ENCODE results near the gene SNN. TPM values are rescaled to one million over a fixed set of nuclear protein-coding genes. Genes with fewer than 3 reads are reported as not detected.

The SNN gene
- total and polyA plus RNA-seq, 2 donors, result 21.6 to 29.2 TPM

DNA sequence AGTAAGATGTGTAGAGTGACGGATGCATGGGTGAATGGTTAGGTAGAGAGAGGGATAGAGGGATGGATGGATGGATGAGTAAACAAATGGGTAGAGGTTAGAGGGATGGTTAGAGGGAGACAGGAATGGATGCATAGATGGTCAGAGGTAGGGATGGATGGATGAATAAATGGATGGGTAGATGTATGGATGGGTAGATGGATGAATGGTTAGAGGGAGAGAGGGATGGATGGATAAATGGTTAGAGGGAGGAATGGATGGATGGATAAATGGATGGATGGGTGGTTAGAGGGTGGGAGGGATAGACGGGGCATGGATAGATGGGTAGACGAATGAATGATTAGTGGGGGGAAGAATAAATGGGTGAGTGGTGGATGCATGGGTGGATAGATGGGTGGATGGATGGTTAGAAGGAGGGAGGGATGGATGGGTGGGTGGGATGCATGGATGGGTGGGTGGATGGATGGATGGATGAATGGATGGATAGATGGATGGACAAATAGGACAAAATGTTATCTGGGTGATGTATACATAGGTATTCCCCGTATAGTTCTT is 29.2 kb upstream of the SNN start:
- peaks cover 0 to 4% of the 10 kb centered on the region in 2 donors for H3K9me3 ChIP-seq (ENCODE audit: control insufficient read depth in 2 of 2, insufficient read depth in 1 of 2, low read length in 1 of 2)
- no peaks in the 10 kb centered on the region for H3K27me3 ChIP-seq (ENCODE audit: control insufficient read depth in 2 of 2, insufficient read depth in 1 of 2, low read length in 1 of 2)
- H3K36me3 ChIP-seq (ENCODE audit: control insufficient read depth in 2 of 2, insufficient read depth in 2 of 2, low read length in 1 of 2), result no peaks in the 10 kb centered on the region
- H3K27ac ChIP-seq (ENCODE audit: low read depth in 1 of 2, low read length in 1 of 2), result no peak overlapping the region
- 61% methylated on average over 4 of the region's 4 CpGs for WGBS
- H3K4me1 ChIP-seq (ENCODE audit: control insufficient read depth in 2 of 2, insufficient read depth in 2 of 2, low read length in 2 of 2), result peaks cover 4 to 28% of the 10 kb centered on the region in 2 donors
- DNase-seq (ENCODE audit: low read depth in 6 of 9, low spot score in 9 of 9), result no peak
- no peak overlapping the region for H3K4me3 ChIP-seq (ENCODE audit: low read length in 2 of 2)

DNA sequence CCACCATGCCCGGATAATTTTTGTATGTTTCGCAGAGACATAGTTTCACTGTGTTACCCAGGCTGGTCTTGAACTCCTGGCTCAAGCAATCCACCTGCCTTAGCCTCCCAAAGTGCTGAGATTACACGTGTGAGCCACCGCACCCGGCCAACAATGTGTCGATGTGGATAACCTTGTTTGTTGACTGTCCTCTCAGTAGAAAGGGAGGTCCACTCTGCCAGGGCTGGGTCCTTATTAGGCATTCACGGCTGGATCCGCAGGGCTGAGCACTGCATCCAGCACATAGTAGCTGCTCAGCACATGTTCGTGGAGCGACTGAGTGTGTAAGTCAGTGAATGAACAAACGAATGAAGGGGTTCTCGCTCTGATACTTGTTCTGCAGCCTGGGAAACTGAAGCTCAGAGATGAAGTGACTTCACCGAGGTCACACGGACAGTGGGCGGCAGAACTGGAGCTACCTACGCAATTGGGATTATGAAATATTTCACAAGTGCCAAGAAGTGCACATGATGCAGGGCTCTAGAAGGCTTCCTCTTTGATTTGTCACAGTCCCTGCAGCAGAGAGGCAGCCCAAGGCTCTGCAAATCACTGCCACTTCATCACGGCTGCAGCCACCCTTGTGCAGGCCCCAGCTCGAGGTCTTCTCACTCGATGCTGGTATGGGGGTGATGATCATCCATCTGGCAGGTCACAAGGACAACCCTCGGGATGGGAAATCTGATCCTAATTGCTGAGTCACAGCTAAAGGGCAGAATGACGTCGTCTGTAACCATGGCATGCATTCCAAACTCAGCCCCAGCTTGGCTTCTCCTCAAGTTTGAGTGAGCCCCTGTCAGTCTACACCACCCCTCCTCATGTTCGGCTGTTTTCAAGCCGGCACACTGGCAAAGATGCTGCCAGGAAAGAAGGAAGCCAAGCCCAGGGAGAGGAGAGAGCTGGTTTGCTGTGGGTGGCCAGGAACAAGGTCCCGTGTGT is 28.0 kb upstream of the SNN start:
- no peak for DNase-seq (ENCODE audit: low read depth in 6 of 9, low spot score in 9 of 9)
- peaks cover 0 to 4% of the 10 kb centered on the region in 2 donors for H3K9me3 ChIP-seq (ENCODE audit: control insufficient read depth in 2 of 2, insufficient read depth in 1 of 2, low read length in 1 of 2)
- no peaks in the 10 kb centered on the region for H3K36me3 ChIP-seq (ENCODE audit: control insufficient read depth in 2 of 2, insufficient read depth in 2 of 2, low read length in 1 of 2)
- peaks cover 4 to 28% of the 10 kb centered on the region in 2 donors for H3K4me1 ChIP-seq (ENCODE audit: control insufficient read depth in 2 of 2, insufficient read depth in 2 of 2, low read length in 2 of 2)
- 90% methylated on average over 25 of the region's 25 CpGs for WGBS
- no peaks in the 10 kb centered on the region for H3K27me3 ChIP-seq (ENCODE audit: control insufficient read depth in 2 of 2, insufficient read depth in 1 of 2, low read length in 1 of 2)
- H3K27ac ChIP-seq (ENCODE audit: low read depth in 1 of 2, low read length in 1 of 2), result peak overlapping the region; percentile 26 to 80
- no peak overlapping the region for H3K4me3 ChIP-seq (ENCODE audit: low read length in 2 of 2)

DNA sequence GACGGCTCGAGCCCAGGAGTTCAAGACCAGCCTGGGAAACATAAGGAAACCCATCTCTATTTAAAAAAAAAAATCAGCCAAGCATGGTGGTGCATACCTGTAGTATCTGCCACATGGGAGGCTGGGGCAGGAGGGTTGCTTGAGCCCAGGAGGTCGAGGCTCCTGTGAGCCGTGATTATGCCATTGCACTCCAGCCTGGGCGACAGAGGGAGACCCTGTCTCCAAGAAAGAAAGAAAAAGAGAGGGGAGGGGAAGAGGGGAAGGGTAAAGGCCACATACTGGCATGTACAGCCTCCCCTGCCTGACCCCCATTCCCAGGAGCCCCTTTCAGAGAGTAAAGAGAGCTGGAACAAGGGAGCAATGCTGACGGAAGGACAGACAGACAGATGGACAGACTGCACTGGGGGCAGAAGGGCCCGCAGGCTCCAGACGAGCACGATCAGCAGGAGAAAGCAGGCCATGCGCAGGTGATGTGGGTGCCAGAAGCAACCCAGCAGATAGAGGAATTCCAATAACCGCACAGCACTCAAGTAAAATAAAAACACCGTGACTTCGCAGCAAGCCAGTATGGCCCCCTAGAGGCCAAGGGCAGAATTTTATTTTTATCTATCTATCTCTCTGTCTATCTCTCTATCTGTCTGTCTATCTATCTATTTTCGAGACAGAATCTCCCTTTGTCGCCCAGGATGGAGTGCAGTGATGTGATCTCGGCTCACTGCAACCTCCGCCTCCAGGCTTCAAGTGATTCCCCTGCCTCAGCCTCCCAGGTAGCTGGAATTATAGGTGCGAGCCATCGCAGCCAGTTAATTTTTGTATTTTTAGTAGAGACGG is 27.1 kb upstream of the SNN start:
- peak in 2 of 9 donors; percentile 58 to 69 for DNase-seq (ENCODE audit: low read depth in 6 of 9, low spot score in 9 of 9)
- Histone ChIP-seq H3K27me3 (ENCODE audit: control insufficient read depth in 2 of 2, insufficient read depth in 1 of 2, low read length in 1 of 2) (no peaks in the 10 kb centered on the region), H3K4me1 (ENCODE audit: control insufficient read depth in 2 of 2, insufficient read depth in 2 of 2, low read length in 2 of 2) (peaks cover 4 to 20% of the 10 kb centered on the region in 2 donors), H3K9me3 (ENCODE audit: control insufficient read depth in 2 of 2, insufficient read depth in 1 of 2, low read length in 1 of 2) (peaks cover 0 to 4% of the 10 kb centered on the region in 2 donors), H3K4me3 (ENCODE audit: low read length in 2 of 2) (no peak overlapping the region), H3K27ac (ENCODE audit: low read depth in 1 of 2, low read length in 1 of 2) (peak overlapping the region; percentile 26 to 80), H3K36me3 (ENCODE audit: control insufficient read depth in 2 of 2, insufficient read depth in 2 of 2, low read length in 1 of 2) (no peaks in the 10 kb centered on the region)
- WGBS, result 44% methylated on average over 20 of the region's 20 CpGs

DNA sequence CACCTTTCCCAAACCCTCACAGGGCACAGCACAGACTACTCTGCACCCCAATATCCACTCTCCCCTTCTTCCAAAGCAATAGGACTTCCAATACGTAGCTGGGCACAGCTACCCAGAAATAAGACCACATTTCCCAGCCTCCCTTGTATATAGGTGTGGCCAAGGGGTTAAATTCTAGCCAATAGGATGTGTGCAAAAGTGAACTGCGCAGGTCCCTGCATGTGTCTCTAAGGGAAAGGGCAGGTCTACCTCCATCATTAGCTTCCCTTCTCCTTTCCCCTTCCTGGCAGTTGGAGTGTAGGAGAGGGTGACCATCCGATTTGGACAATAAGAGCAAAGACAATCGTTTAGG is 25.5 kb upstream of the SNN start:
- H3K9me3 ChIP-seq (ENCODE audit: control insufficient read depth in 2 of 2, insufficient read depth in 1 of 2, low read length in 1 of 2), result peaks cover 0 to 4% of the 10 kb centered on the region in 2 donors
- H3K36me3 ChIP-seq (ENCODE audit: control insufficient read depth in 2 of 2, insufficient read depth in 2 of 2, low read length in 1 of 2), result no peaks in the 10 kb centered on the region
- peaks cover 4 to 16% of the 10 kb centered on the region in 2 donors for H3K4me1 ChIP-seq (ENCODE audit: control insufficient read depth in 2 of 2, insufficient read depth in 2 of 2, low read length in 2 of 2)
- no peak overlapping the region for H3K27ac ChIP-seq (ENCODE audit: low read depth in 1 of 2, low read length in 1 of 2)
- 84% methylated on average over 4 of the region's 4 CpGs for WGBS
- no peak for DNase-seq (ENCODE audit: low read depth in 6 of 9, low spot score in 9 of 9)
- H3K27me3 ChIP-seq (ENCODE audit: control insufficient read depth in 2 of 2, insufficient read depth in 1 of 2, low read length in 1 of 2), result no peaks in the 10 kb centered on the region
- H3K4me3 ChIP-seq (ENCODE audit: low read length in 2 of 2), result no peak overlapping the region

DNA sequence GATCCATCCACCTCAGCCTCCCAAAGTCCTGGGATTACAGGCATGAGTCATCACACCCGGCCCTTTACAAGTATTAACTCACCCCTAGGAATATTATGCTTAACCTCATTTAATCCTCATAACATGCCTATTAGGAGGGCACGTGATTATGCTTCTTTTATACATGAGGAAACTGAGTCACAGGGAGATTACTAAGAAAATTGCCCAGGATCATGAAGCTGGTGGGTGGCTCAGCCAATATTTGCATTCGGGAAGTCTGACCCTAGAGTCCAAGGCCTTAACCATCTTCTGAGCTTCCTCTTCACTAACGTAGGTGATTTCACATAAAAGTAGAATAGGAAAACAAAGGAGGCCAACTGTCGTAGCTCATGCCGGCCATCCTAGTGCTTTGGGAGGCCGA is 19.0 kb upstream of the SNN start:
- Histone ChIP-seq H3K27ac (ENCODE audit: low read depth in 1 of 2, low read length in 1 of 2) (no peak overlapping the region), H3K27me3 (ENCODE audit: control insufficient read depth in 2 of 2, insufficient read depth in 1 of 2, low read length in 1 of 2) (no peaks in the 10 kb centered on the region), H3K4me1 (ENCODE audit: control insufficient read depth in 2 of 2, insufficient read depth in 2 of 2, low read length in 2 of 2) (peaks cover 2 to 6% of the 10 kb centered on the region in 2 donors), H3K36me3 (ENCODE audit: control insufficient read depth in 2 of 2, insufficient read depth in 2 of 2, low read length in 1 of 2) (no peaks in the 10 kb centered on the region), H3K9me3 (ENCODE audit: control insufficient read depth in 2 of 2, insufficient read depth in 1 of 2, low read length in 1 of 2) (no peaks in the 10 kb centered on the region), H3K4me3 (ENCODE audit: low read length in 2 of 2) (no peak overlapping the region)
- 95% methylated on average over 7 of the region's 7 CpGs for WGBS
- DNase-seq (ENCODE audit: low read depth in 6 of 9, low spot score in 9 of 9), result no peak

DNA sequence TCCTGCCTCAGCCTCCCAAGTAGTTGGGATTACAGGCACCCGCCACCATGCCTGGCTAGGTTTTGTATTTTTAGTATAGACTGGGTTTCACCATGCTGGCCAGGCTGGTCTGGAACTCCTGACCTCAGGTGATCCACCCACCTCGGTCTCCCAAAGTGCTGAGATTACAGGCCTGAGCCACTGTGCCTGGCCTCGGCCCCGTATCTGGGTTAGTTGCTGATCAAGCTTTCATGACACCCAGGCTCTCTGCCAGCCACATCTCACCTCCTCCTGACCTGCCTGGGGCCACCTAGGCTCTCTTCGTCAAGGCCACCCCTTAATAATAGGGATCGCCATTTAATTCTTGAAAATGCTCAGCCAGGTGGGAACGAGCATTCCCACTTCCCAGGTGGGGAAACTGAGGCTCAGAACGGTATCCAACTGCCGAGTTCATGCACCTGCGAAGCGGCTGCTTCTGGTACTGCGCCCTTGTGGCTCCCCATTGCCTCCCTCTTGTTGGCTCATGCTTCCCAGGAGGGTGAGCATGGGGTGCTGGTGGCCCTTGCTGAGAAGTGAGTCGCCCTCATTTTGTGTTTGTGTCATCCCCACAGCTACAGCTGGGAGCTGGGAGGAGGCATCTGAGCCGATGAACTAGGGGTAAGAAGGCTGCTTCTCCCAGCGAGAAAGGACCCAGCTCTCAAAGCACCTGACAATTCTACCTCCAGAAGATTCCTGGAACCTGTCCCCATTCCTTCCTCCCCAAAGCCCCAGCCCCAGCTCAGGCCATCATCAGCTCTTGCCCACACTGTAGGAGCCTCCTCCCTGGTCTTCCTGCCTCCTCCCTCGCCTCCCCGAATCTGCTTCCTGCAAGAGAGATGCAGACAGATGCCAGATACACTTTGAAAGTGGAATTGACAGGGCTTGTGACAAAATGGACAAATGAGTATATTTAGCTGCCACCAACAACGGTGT is 17.3 kb upstream of the SNN start:
- Histone ChIP-seq H3K4me3 (ENCODE audit: low read length in 2 of 2) (no peak overlapping the region), H3K27me3 (ENCODE audit: control insufficient read depth in 2 of 2, insufficient read depth in 1 of 2, low read length in 1 of 2) (no peaks in the 10 kb centered on the region), H3K36me3 (ENCODE audit: control insufficient read depth in 2 of 2, insufficient read depth in 2 of 2, low read length in 1 of 2) (no peaks in the 10 kb centered on the region), H3K9me3 (ENCODE audit: control insufficient read depth in 2 of 2, insufficient read depth in 1 of 2, low read length in 1 of 2) (no peaks in the 10 kb centered on the region), H3K4me1 (ENCODE audit: control insufficient read depth in 2 of 2, insufficient read depth in 2 of 2, low read length in 2 of 2) (peaks cover 7 to 13% of the 10 kb centered on the region in 2 donors), H3K27ac (ENCODE audit: low read depth in 1 of 2, low read length in 1 of 2) (no peak overlapping the region)
- 86% methylated on average over 18 of the region's 18 CpGs for WGBS
- no peak for DNase-seq (ENCODE audit: low read depth in 6 of 9, low spot score in 9 of 9)

DNA sequence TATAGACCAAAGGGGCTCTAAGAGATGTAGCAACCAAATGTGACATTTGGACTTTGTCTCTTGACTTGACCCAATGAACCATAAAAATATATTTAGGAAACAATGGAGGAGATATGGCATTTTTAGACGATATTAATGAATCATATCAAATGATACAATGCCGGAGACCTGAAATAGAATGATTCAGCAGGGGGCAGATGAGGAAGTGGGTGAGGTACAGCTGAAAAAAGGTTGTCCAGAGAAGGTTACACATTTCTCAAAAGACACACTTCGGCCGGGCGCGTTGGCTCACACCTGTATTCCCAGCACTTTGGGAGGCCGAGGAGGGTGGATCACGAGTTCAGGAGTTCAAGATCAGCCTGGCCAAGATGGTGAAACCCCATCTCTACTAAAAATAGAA is 16.5 kb upstream of the SNN start:
- no peak overlapping the region for H3K27ac ChIP-seq (ENCODE audit: low read depth in 1 of 2, low read length in 1 of 2)
- H3K9me3 ChIP-seq (ENCODE audit: control insufficient read depth in 2 of 2, insufficient read depth in 1 of 2, low read length in 1 of 2), result no peaks in the 10 kb centered on the region
- no peaks in the 10 kb centered on the region for H3K27me3 ChIP-seq (ENCODE audit: control insufficient read depth in 2 of 2, insufficient read depth in 1 of 2, low read length in 1 of 2)
- DNase-seq (ENCODE audit: low read depth in 6 of 9, low spot score in 9 of 9), result no peak
- WGBS, result 82% methylated on average over 8 of the region's 8 CpGs
- no peaks in the 10 kb centered on the region for H3K36me3 ChIP-seq (ENCODE audit: control insufficient read depth in 2 of 2, insufficient read depth in 2 of 2, low read length in 1 of 2)
- no peak overlapping the region for H3K4me3 ChIP-seq (ENCODE audit: low read length in 2 of 2)
- H3K4me1 ChIP-seq (ENCODE audit: control insufficient read depth in 2 of 2, insufficient read depth in 2 of 2, low read length in 2 of 2), result peaks cover 7 to 13% of the 10 kb centered on the region in 2 donors

DNA sequence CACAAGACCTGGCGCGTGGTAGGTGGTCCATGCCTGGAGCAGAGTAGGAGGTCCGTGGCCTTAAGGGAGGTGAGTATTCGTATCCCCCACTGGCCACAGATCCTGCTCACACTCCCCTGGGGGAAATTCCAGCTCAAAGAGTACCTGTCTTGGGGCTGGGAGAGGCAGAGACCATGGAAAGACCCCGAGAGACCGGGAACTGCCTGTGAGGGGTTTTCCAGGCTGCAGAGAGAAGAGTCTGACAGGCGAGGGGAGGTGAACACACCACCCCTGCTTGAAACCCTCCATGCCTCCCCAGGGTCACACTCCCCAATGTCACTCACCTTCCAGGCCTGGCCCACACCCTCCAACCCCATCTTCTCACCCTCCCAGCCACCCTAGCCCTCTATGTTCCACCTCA is 12.6 kb upstream of the SNN start:
- DNase-seq (ENCODE audit: low read depth in 6 of 9, low spot score in 9 of 9), result no peak
- Histone ChIP-seq H3K27me3 (ENCODE audit: control insufficient read depth in 2 of 2, insufficient read depth in 1 of 2, low read length in 1 of 2) (no peaks in the 10 kb centered on the region), H3K9me3 (ENCODE audit: control insufficient read depth in 2 of 2, insufficient read depth in 1 of 2, low read length in 1 of 2) (no peaks in the 10 kb centered on the region), H3K4me1 (ENCODE audit: control insufficient read depth in 2 of 2, insufficient read depth in 2 of 2, low read length in 2 of 2) (peaks cover 7 to 30% of the 10 kb centered on the region in 2 donors), H3K4me3 (ENCODE audit: low read length in 2 of 2) (no peak overlapping the region), H3K27ac (ENCODE audit: low read depth in 1 of 2, low read length in 1 of 2) (peak overlapping the region in 1 of 2 donors; percentile 15), H3K36me3 (ENCODE audit: control insufficient read depth in 2 of 2, insufficient read depth in 2 of 2, low read length in 1 of 2) (no peaks in the 10 kb centered on the region)
- WGBS, result 96% methylated on average over 7 of the region's 7 CpGs
